ENCODE results near the gene TBC1D22A. TPM values are rescaled to one million over a fixed set of nuclear protein-coding genes. Genes with fewer than 3 reads are reported as not detected.

The TBC1D22A gene
- total RNA-seq, 2 donors from 2014 or later: 28.9 to 31.3 TPM

GRCh38 chr22:46990937-46991550, 228.6 kb downstream of the TBC1D22A start:
- H3K9me3 ChIP-seq: no peaks in the 10 kb centered on the region
- H3K4me3 ChIP-seq: no peak overlapping the region
- no peaks in the 10 kb centered on the region for H3K27me3 ChIP-seq (replicated peaks; ENCODE audit: insufficient read depth)
- no peaks in the 10 kb centered on the region for H3K4me1 ChIP-seq (ENCODE audit: control insufficient read depth in 1 of 2, low read depth in 2 of 2)
- TF ChIP-seq CTCF (IDR thresholded peaks at IDR 0.05): no peak
- no peak overlapping the region for H3K27ac ChIP-seq
- no peak for DNase-seq (ENCODE audit: low spot score)
- no peak for ATAC-seq (ENCODE audit: insufficient number of reproducible peaks, low FRiP score, low read depth)
- H3K36me3 ChIP-seq: no peaks in the 10 kb centered on the region

DNA sequence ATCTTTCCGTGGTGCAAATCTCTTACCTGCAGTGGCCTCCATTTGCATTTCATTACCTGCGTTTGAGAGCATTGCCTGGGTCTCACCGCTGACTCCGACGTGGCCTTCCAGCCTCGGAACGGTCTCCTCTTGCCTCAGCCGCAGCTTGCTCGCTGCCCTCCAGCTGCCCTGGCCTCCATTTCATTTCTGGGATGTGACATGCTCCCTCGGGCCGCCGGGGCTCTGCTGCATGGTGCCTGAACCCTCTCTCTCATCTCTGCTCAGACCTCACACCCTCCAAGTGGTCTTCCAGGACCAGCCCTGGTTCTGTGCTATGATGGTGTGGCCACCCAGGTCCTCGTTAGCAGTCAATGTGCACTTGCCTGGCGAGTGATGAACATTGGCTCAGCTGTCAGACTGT, 229.2 kb downstream of the TBC1D22A start:
- no peak for TF ChIP-seq CTCF (IDR thresholded peaks at IDR 0.05)
- DNase-seq (ENCODE audit: low spot score) (no peak), ATAC-seq (ENCODE audit: insufficient number of reproducible peaks, low FRiP score, low read depth) (no peak)
- H3K4me3 ChIP-seq: no peak overlapping the region
- no peaks in the 10 kb centered on the region for H3K9me3 ChIP-seq
- no peaks in the 10 kb centered on the region for H3K36me3 ChIP-seq
- no peaks in the 10 kb centered on the region for H3K27me3 ChIP-seq (replicated peaks; ENCODE audit: insufficient read depth)
- H3K4me1 ChIP-seq (ENCODE audit: control insufficient read depth in 1 of 2, low read depth in 2 of 2): no peaks in the 10 kb centered on the region
- H3K27ac ChIP-seq: no peak overlapping the region

GRCh38 chr22:46992121-46992731, 229.8 kb downstream of the TBC1D22A start:
- Histone ChIP-seq H3K9me3 (no peaks in the 10 kb centered on the region), H3K27me3 (replicated peaks; ENCODE audit: insufficient read depth) (no peaks in the 10 kb centered on the region), H3K4me1 (ENCODE audit: control insufficient read depth in 1 of 2, low read depth in 2 of 2) (no peaks in the 10 kb centered on the region), H3K4me3 (no peak overlapping the region), H3K36me3 (no peaks in the 10 kb centered on the region), H3K27ac (no peak overlapping the region)
- ATAC-seq (ENCODE audit: insufficient number of reproducible peaks, low FRiP score, low read depth) (no peak), DNase-seq (ENCODE audit: low spot score) (no peak)
- no peak for TF ChIP-seq CTCF (IDR thresholded peaks at IDR 0.05)

- no peaks in the 10 kb centered on the region for H3K27me3 ChIP-seq (replicated peaks; ENCODE audit: insufficient read depth)
- H3K9me3 ChIP-seq: no peaks in the 10 kb centered on the region
- no peaks in the 10 kb centered on the region for H3K36me3 ChIP-seq
- DNase-seq (ENCODE audit: low spot score) (no peak), ATAC-seq (ENCODE audit: insufficient number of reproducible peaks, low FRiP score, low read depth) (no peak)
- no peak for TF ChIP-seq CTCF (IDR thresholded peaks at IDR 0.05)
- H3K4me3 ChIP-seq: no peak overlapping the region
- no peak overlapping the region for H3K27ac ChIP-seq
- no peaks in the 10 kb centered on the region for H3K4me1 ChIP-seq (ENCODE audit: control insufficient read depth in 1 of 2, low read depth in 2 of 2)
Measured at GRCh38 chr22:46993633-46994032, 231.2 kb downstream of the TBC1D22A start.

DNA sequence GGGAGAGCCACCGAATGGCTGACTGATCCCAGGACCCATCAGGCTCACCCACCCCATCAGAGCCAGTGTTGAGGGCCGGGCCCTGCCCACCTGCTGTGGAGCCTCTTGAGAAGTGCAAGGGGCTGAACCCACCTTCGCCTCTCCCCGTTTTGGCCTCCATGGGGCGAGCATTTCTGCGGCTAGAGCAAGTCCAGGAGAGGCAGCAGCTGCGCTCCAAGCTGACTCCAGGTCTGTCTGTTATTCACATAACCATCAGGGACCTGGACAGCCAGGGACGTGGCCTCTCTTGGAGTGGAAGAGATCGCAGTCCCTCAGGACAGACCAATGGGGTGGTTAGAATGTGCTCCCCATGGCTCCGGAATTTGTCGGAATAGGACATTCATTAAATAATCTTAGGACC, 231.8 kb downstream of the TBC1D22A start:
- Histone ChIP-seq H3K9me3 (no peaks in the 10 kb centered on the region), H3K36me3 (no peaks in the 10 kb centered on the region), H3K4me3 (no peak overlapping the region), H3K4me1 (ENCODE audit: control insufficient read depth in 1 of 2, low read depth in 2 of 2) (no peaks in the 10 kb centered on the region), H3K27me3 (replicated peaks; ENCODE audit: insufficient read depth) (no peaks in the 10 kb centered on the region), H3K27ac (no peak overlapping the region)
- no peak for TF ChIP-seq CTCF (IDR thresholded peaks at IDR 0.05)
- DNase-seq (ENCODE audit: low spot score) (no peak), ATAC-seq (ENCODE audit: insufficient number of reproducible peaks, low FRiP score, low read depth) (no peak)
